K562 (cell line): ENCODE results near the gene PACSIN2. TPM values are rescaled to one million over a fixed set of nuclear protein-coding genes. Genes with fewer than 3 reads are reported as not detected.

Experiments
- CCAR2 ChIP-seq: fragments of 200-400 bp; formaldehyde crosslinking; IDR thresholded peaks from 2 replicates; pipeline ENCODE4 v1.6.1; 2017; ENCODE audit warnings: mild to moderate bottlenecking, low read depth, low read length
- E2F6 ChIP-seq, 2 experiments: IDR thresholded peaks; 2 replicates each; pipeline ENCODE4 v1.6.1; 2011; ENCODE audit warnings: borderline replicate concordance in 1 of 2, control low read depth in 1 of 2, low read depth in 1 of 2, low read length in 1 of 2, mild to moderate bottlenecking in 1 of 2, mixed read lengths in 1 of 2, moderate library complexity in 1 of 2; ENCODE audit not compliant: insufficient read depth in 1 of 2, insufficient read length in 1 of 2, poor library complexity in 1 of 2, severe bottlenecking in 1 of 2; ENCODE audit errors: extremely low read depth in 1 of 2
- FUS ChIP-seq: fragments of 200-400 bp; formaldehyde crosslinking; optimal IDR thresholded peaks from 2 replicates; pipeline ENCODE3; 2017; ENCODE audit warnings: low read depth, low read length
- ZBTB40 ChIP-seq, 2 experiments: fragments of 450-650 bp in 1 of 2; sonication (generic) in 1 of 2; formaldehyde crosslinking in 1 of 2; IDR thresholded peaks; 2 replicates each; pipeline versions ENCODE4 v1.7.1 to v1.9.0; 2016 to 2022; ENCODE audit warnings: inconsistent platforms in 1 of 2, mild to moderate bottlenecking in 1 of 2, missing genetic modification reagents in 1 of 2
- ZBTB5 ChIP-seq: fragments of 450-650 bp; IDR thresholded peaks from 2 replicates; pipeline ENCODE4 v1.6.1; 2017; ENCODE audit warnings: antibody characterized with exemption
- ZNF77 ChIP-seq: fragments of 250-450 bp; sonication (Bioruptor Pico); IDR thresholded peaks from 2 replicates; pipeline ENCODE4 v1.5.0; 2020
- polyA plus RNA-seq, 8 experiments: library from polyadenylated mRNA; depleted of rRNA in 4 of 8; stranded (reverse) in 5 of 8; unstranded in 3 of 8; fragments of >200 nt; fragmentation: Nextera tagmentation in 2 of 8; fragmentation: Illumina TruSeq in 1 of 8; extraction: Ambion mirVana in 2 of 8; extraction: Trizol in 1 of 8; gene quantifications; 2 replicates each; pipeline versions ENCODE4 v1.2.1 to v1.2.3, GENCODE V29; 2011 to 2014; ENCODE audit warnings: inconsistent platforms in 1 of 8, missing spikeins in 1 of 8
- total RNA-seq, 7 experiments: library from RNA; depleted of rRNA in 6 of 7; stranded (reverse); fragments of >200 nt in 6 of 7; fragmentation: Illumina TruSeq in 2 of 7; extraction: Trizol in 2 of 7; gene quantifications; 2 replicates each; pipeline versions ENCODE4 v1.2.1 to v1.2.3, GENCODE V29; 2011 to 2021; ENCODE audit warnings: low replicate concordance in 1 of 7
- TF ChIP-seq, protein P1 (sequence below): fragments of 200-800 bp; sonication (Bioruptor generic); IDR thresholded peaks from 2 replicates; pipeline ENCODE4 v1.6.1; 2017; ENCODE audit warnings: missing genetic modification characterization, missing compliant biosample characterization
- TF ChIP-seq, protein P2 (sequence below): fragments of 250-450 bp; sonication (Bioruptor Pico); IDR thresholded peaks from 2 replicates; pipeline ENCODE4 v1.5.0; 2020; ENCODE audit warnings: mild to moderate bottlenecking, borderline replicate concordance

The PACSIN2 gene
- total and polyA plus RNA-seq, 9 of the 15 experiments (the other 6 are each of a cell fraction or from before 2014, with no cell fraction given) = 0.45 to 45.1 (median 23.9) TPM

DNA sequence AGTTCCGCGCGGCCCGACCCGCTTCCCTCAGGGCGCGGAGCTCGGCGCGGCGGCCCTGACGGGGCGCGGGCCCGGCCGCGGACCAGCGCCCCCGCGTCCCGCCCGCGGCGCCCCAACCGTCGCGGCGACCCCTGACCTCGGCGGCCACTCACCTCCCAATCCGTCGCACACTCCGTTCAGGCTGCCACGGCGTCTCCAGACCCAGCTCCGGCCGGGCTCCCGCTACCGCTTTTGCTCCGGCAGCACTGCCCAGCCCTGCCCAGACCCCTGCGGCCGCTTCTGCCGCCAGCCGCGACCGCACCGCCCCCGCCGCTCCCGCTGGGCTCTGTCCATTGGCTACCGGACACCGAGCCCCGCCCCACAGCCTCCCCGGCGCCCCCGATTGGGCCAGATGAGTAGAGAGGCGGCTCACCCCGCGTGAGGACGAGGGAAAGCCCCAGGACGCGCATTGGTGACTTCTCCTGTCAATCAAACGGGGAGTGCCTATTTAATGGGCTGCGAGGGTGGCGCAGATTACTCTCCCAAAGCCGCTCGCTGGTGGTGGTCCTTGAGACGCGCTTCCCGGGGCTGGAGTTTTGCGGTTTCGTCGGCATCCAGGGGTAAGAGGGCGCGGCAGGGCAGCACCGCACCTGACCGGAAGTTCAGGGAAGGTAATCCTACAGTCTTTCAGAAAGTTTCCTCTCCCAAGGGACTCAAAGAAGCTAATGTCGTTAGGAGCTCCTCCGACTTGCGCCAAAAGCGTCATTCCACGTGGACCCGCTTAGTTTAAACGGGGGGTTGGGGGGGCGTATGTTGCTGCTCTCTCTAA is at the start of gene PACSIN2 (continued):
- TF ChIP-seq ZBTB5 (no peak), ZNF77 (no peak), ZBTB40 (IDR thresholded peaks at IDR 0.05) (0 out of 2 replicates have a peak, but pooled peaks have one; percentile 39), ZBTB40 (CRISPR knock-in tag; IDR thresholded peaks at IDR 0.05) (no peak), CCAR2 (no peak), FUS (no peak), E2F6 (IDR thresholded peaks at IDR 0.05; ENCODE audit: borderline replicate concordance in 1 of 2, extremely low read depth in 1 of 2, insufficient read depth in 1 of 2, insufficient read length in 1 of 2, low read depth in 1 of 2, low read length in 1 of 2, poor library complexity in 1 of 2, severe bottlenecking in 1 of 2) (peak in 1 of 2 experiments; percentile 66)
- TF ChIP-seq, protein P1, sequence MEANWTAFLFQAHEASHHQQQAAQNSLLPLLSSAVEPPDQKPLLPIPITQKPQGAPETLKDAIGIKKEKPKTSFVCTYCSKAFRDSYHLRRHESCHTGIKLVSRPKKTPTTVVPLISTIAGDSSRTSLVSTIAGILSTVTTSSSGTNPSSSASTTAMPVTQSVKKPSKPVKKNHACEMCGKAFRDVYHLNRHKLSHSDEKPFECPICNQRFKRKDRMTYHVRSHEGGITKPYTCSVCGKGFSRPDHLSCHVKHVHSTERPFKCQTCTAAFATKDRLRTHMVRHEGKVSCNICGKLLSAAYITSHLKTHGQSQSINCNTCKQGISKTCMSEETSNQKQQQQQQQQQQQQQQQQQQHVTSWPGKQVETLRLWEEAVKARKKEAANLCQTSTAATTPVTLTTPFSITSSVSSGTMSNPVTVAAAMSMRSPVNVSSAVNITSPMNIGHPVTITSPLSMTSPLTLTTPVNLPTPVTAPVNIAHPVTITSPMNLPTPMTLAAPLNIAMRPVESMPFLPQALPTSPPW (CRISPR knock-in tag) = peak; percentile 77
- TF ChIP-seq, protein P2, sequence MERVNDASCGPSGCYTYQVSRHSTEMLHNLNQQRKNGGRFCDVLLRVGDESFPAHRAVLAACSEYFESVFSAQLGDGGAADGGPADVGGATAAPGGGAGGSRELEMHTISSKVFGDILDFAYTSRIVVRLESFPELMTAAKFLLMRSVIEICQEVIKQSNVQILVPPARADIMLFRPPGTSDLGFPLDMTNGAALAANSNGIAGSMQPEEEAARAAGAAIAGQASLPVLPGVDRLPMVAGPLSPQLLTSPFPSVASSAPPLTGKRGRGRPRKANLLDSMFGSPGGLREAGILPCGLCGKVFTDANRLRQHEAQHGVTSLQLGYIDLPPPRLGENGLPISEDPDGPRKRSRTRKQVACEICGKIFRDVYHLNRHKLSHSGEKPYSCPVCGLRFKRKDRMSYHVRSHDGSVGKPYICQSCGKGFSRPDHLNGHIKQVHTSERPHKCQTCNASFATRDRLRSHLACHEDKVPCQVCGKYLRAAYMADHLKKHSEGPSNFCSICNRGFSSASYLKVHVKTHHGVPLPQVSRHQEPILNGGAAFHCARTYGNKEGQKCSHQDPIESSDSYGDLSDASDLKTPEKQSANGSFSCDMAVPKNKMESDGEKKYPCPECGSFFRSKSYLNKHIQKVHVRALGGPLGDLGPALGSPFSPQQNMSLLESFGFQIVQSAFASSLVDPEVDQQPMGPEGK = no peak
